ENCODE measurements around the gene TMPRSS11E.

TMPRSS11E gene

GRCh38 chr4:68416591-68416990 is 30.7 kb upstream of the TMPRSS11E start:
- no peak overlapping the region for H3K4me3 ChIP-seq (replicated peaks; ENCODE audit: insufficient read depth, low read length)
- H3K27ac ChIP-seq (replicated peaks) = no peak overlapping the region
- DNase-seq (ENCODE audit: low read depth in 1 of 2, low spot score in 1 of 2) = no peak
- TF ChIP-seq POLR2AphosphoS5 (IDR thresholded peaks at IDR 0.05; ENCODE audit: low read depth) = no peak
- TF ChIP-seq GABPA (IDR thresholded peaks at IDR 0.05; ENCODE audit: low read depth) = no peak
- no peak for TF ChIP-seq SPI1 (IDR thresholded peaks at IDR 0.05; ENCODE audit: borderline replicate concordance, low read depth)
- no peak for TF ChIP-seq REST (IDR thresholded peaks at IDR 0.05; ENCODE audit: insufficient replicate concordance, low read depth)
- no peak for TF ChIP-seq CTCF (IDR thresholded peaks at IDR 0.05; ENCODE audit: insufficient read depth, low read length)
- H3K27me3 ChIP-seq (ENCODE audit: insufficient read depth, poor library complexity, severe bottlenecking) = no peaks in the 10 kb centered on the region

- TF ChIP-seq CTCF (IDR thresholded peaks at IDR 0.05; ENCODE audit: insufficient read depth, low read length) (no peak), POLR2AphosphoS5 (IDR thresholded peaks at IDR 0.05; ENCODE audit: low read depth) (no peak), GABPA (IDR thresholded peaks at IDR 0.05; ENCODE audit: low read depth) (no peak), REST (IDR thresholded peaks at IDR 0.05; ENCODE audit: insufficient replicate concordance, low read depth) (no peak), SPI1 (IDR thresholded peaks at IDR 0.05; ENCODE audit: borderline replicate concordance, low read depth) (no peak)
- Histone ChIP-seq H3K4me3 (replicated peaks; ENCODE audit: insufficient read depth, low read length) (no peak overlapping the region), H3K27ac (replicated peaks) (no peak overlapping the region), H3K27me3 (ENCODE audit: insufficient read depth, poor library complexity, severe bottlenecking) (no peaks in the 10 kb centered on the region)
- DNase-seq (ENCODE audit: low read depth in 1 of 2, low spot score in 1 of 2) = no peak
Observed at GRCh38 chr4:68426516-68426915, 20.7 kb upstream of the TMPRSS11E start.

DNA sequence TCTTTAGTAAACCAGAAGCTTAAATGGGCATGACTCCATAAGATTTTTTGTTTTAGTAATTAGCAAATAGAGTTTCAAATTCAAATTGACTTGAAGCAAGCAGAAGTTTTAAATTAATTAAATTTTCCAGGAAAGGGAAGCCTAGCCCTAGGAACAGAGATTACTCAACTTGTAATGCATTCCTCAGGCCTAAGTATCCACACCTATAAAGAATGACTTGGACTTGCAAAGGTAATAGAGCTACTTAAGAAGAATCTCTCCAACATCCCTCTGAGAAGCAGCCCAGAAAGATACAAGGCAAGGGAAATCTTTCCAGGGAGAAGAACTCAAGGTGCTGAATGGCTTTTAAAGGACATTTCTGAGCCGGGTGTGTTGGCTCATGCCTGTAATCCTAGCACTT is 16.9 kb upstream of the TMPRSS11E start:
- TF ChIP-seq POLR2AphosphoS5 (IDR thresholded peaks at IDR 0.05; ENCODE audit: low read depth) (no peak), SPI1 (IDR thresholded peaks at IDR 0.05; ENCODE audit: borderline replicate concordance, low read depth) (no peak)
- Histone ChIP-seq H3K27me3 (ENCODE audit: insufficient read depth, poor library complexity, severe bottlenecking) (no peaks in the 10 kb centered on the region), H3K27ac (replicated peaks) (no peak overlapping the region), H3K4me3 (replicated peaks; ENCODE audit: insufficient read depth, low read length) (no peak overlapping the region)
- no peak for DNase-seq (ENCODE audit: low read depth in 1 of 2, low spot score in 1 of 2)

GRCh38 chr4:68432320-68432719 is 14.9 kb upstream of the TMPRSS11E start:
- TF ChIP-seq CTCF (IDR thresholded peaks at IDR 0.05; ENCODE audit: insufficient read depth, low read length) (no peak), GABPA (IDR thresholded peaks at IDR 0.05; ENCODE audit: low read depth) (no peak), SPI1 (IDR thresholded peaks at IDR 0.05; ENCODE audit: borderline replicate concordance, low read depth) (no peak)
- no peak overlapping the region for H3K27ac ChIP-seq (replicated peaks)
- no peak for DNase-seq (ENCODE audit: low read depth in 1 of 2, low spot score in 1 of 2)

More at GRCh38 chr4:68432320-68432719, 14.9 kb upstream of the TMPRSS11E start:
- Histone ChIP-seq H3K4me3 (replicated peaks; ENCODE audit: insufficient read depth, low read length) (no peak overlapping the region), H3K27me3 (ENCODE audit: insufficient read depth, poor library complexity, severe bottlenecking) (no peaks in the 10 kb centered on the region)
